Stimulated activated naive B cell treated with anti-CD40 and anti-IgM and Interleukin-4, amounts not matched to agents 10 μg/mL and 1 μg/mL and 100 μg/mL, for 72 hours (primary cell): ENCODE measurements around the gene DUSP9.
"Not testable (repeated sequence)": the region's sequence is repeated elsewhere in the genome, so short reads cannot be mapped to it uniquely, and the experiment has no call there.

Experiments
- ATAC-seq, 2 donors: fragments of 150-1000 bp; cut with Tn5 transposase; replicated peaks; 2 replicates each; pipeline ENCODE4 v1.10.0; 2021; ENCODE audit warnings: moderate library complexity in 1 of 2
- DNase-seq: peaks from one replicate; pipeline ENCODE4 v3.0.0; 2021
- H3K27ac Mint-ChIP-seq: one replicate; pipeline ENCODE4 v1.8.0; 2022; ENCODE audit warnings: mild to moderate bottlenecking, mixed read lengths
- H3K27me3 Mint-ChIP-seq, 2 donors: one replicate each; pipeline ENCODE4 v1.8.0; 2022; ENCODE audit warnings: mixed read lengths in 2 of 2
- H3K36me3 Mint-ChIP-seq, 2 donors: one replicate each; pipeline ENCODE4 v1.8.0; 2022; ENCODE audit warnings: mixed read lengths in 2 of 2, mild to moderate bottlenecking in 1 of 2
- H3K4me1 Mint-ChIP-seq, 2 donors: one replicate each; pipeline ENCODE4 v1.8.0; 2022; ENCODE audit warnings: mixed read lengths in 2 of 2, mild to moderate bottlenecking in 1 of 2
- H3K4me3 Mint-ChIP-seq, 2 donors: one replicate each; pipeline ENCODE4 v1.8.0; 2022; ENCODE audit warnings: mild to moderate bottlenecking in 2 of 2, mixed read lengths in 2 of 2, moderate library complexity in 1 of 2
- H3K9me3 Mint-ChIP-seq, 2 donors: one replicate each; pipeline ENCODE4 v1.8.0; 2022; ENCODE audit warnings: mixed read lengths in 2 of 2, mild to moderate bottlenecking in 1 of 2

Gene DUSP9

GRCh38 chrX:153699784-153700371 is 52.9 kb downstream of the DUSP9 start:
- not testable (repeated sequence) for H3K27me3 Mint-ChIP-seq, DNase-seq, H3K9me3 Mint-ChIP-seq, H3K27ac Mint-ChIP-seq, H3K4me3 Mint-ChIP-seq, H3K4me1 Mint-ChIP-seq, ATAC-seq
- H3K36me3 Mint-ChIP-seq, result peaks cover 16 to 29% of the 10 kb centered on the region in 2 donors

- H3K27ac Mint-ChIP-seq, result no peak overlapping the region
- DNase-seq (no peak), ATAC-seq (no peak)
- H3K27me3 Mint-ChIP-seq, result no peaks in the 10 kb centered on the region
- H3K36me3 Mint-ChIP-seq, result peaks cover 16 to 32% of the 10 kb centered on the region in 2 donors
- H3K9me3 Mint-ChIP-seq, result no peaks in the 10 kb centered on the region
- no peaks in the 10 kb centered on the region for H3K4me1 Mint-ChIP-seq
- no peak overlapping the region for H3K4me3 Mint-ChIP-seq
These were observed 53.5 kb downstream of the DUSP9 start for GRCh38 chrX:153700376-153700945.
